ENCODE results near the gene CAPN8.
"Not testable (repeated sequence)": the region's sequence is repeated elsewhere in the genome, so short reads cannot be mapped to it uniquely, and the experiment has no call there.

CAPN8 gene

GRCh38 chr1:223519116-223519515, 146.4 kb downstream of the CAPN8 start:
- no peak for DNase-seq

- DNase-seq: not testable (repeated sequence)
Observed at GRCh38 chr1:223518553-223518952, 146.9 kb downstream of the CAPN8 start.

- DNase-seq: no peak
Observed at GRCh38 chr1:223515926-223516325, 149.6 kb downstream of the CAPN8 start.

DNA sequence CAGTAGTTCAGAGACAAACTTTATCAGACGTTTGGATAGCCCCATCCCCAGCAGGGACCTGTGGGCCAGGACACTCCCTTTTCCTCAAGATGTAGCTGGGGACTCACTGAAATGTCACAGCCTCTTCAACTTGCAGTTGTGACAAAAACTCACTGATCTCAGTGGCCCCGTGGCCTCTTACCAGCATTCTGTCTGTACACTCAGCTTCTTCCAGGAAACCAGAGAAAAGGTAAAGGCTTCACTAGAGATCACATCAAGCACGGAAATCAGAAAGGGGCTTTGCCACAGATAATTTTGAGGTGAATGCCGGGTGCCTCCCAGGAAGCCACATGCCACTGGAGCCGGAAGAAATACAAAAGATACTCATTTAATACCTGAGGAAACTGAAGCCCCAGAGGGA, 150.1 kb downstream of the CAPN8 start:
- DNase-seq: no peak

GRCh38 chr1:223514644-223515043, 150.9 kb downstream of the CAPN8 start:
- no peak for DNase-seq

DNA sequence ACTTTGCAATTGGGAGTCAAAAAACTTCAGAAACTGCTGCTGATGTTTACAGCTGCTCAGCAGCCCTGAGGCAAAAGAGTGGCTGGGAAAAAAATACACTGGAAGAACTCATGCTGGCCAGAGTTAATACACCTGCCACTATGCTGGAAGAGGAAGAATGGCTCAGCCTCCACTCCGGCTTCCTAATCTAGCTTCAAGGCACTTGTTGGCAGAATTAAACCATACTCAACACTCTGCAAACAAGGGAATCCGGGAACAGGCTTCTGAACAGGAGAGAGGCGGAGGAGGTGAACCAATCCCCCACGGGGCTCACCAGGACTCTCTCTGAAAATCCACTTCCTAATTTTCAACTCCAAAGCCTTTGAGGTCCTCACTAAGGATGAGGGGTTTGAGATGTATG, 152.2 kb downstream of the CAPN8 start:
- DNase-seq: no peak

GRCh38 chr1:223512057-223512456, 153.4 kb downstream of the CAPN8 start:
- DNase-seq: no peak

DNA sequence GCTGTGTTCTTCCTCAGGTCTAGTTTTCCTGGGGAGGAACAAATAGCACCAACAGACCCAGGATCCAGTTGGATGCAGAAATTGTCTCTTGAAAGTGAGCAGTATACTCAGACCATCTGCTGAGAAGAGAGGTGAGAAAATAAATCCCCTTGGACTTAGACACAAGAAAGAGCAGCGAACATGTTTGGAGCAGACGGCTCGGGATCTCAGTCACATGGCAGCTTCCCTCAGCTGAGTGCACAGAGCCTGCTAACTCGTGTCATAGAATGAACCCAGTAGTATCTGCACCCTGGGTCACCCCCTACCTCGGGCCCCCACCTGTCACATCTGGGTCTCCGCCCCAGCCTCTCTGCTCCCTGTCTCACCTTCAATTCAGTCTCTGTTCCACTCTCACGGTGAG, 156.7 kb downstream of the CAPN8 start:
- DNase-seq: no peak

- peak; percentile 15 for DNase-seq
Observed at GRCh38 chr1:223504741-223505140, 160.8 kb downstream of the CAPN8 start.

DNA sequence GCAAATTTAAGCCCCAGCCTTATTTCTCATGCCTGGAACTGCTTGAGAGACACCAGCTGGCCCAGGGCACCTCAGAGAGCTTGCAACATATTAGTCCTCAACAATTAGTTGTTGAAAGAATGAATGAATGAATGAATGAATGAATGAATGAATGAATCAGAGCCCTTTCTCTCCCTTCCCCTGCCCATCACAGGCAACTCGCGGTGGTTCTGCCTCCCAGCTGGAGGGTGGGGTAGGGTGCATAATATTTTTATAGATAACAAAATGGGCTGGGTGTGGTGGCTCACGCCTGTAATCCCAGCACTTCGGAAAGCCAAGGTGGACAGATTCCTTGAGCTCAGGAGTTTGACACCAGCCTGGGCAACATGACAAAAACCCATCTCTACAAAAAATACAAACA, 162.2 kb downstream of the CAPN8 start:
- DNase-seq: no peak

DNA sequence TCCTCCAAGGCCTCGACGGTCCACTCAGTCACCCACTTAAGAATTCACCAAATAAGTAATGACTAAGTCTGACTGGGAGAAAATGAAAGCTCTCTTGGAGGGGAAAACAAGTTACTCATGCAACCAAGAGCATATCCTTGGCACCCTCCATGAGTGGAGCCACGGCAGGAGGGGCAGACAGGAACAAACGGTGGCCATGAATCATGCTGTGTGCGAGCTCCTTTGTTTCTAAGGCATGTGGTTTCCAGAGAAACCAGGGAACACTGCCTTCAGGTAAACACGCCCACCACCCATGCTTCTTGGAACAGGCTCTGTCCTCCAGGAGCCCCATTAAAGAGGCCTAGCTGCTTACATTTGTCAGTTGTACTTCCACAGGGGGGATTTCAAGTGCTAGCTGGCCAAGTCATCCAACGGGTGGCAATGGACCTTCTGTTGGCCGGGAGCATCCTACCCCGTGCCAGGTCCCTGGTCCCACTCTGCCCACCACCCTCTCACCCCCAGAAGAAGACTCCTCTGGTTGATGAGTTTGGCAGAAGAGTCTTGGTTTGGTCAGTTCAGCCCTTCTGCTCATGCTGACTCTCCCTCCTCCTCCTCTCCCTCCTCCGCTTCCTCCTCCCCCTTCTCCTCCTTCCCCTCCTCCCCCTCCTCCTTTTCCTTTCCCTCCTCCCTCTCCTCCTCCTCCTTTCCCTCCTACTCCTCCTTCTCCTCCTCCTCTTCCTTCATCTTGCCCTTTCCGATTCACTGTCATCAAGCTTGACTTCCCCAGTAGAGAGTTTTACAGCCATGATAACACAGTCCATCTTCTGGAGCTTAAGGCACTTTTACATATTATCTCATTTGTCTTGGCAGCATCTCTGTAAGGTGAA, 164.7 kb downstream of the CAPN8 start:
- peak; percentile 21 for DNase-seq

DNA sequence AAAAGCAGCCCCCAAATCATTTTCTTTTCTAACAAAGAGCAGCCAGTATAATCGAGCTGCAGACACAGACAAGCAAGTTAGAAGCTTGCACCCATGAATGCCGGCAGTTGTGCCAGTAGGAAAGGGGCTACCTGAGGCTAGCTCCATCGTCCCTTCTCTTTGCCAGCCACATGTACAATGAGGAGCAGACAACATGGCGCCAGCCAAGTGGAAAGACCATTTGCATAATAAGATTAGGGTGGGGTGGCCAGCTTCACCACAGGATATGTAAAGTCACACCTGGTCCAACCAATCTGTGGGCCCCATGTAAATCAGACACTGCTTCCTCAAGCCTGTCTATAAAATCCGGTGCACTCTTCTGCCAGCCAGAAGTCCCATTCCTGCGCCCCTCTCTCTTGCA, 168.6 kb downstream of the CAPN8 start:
- no peak for DNase-seq

DNA sequence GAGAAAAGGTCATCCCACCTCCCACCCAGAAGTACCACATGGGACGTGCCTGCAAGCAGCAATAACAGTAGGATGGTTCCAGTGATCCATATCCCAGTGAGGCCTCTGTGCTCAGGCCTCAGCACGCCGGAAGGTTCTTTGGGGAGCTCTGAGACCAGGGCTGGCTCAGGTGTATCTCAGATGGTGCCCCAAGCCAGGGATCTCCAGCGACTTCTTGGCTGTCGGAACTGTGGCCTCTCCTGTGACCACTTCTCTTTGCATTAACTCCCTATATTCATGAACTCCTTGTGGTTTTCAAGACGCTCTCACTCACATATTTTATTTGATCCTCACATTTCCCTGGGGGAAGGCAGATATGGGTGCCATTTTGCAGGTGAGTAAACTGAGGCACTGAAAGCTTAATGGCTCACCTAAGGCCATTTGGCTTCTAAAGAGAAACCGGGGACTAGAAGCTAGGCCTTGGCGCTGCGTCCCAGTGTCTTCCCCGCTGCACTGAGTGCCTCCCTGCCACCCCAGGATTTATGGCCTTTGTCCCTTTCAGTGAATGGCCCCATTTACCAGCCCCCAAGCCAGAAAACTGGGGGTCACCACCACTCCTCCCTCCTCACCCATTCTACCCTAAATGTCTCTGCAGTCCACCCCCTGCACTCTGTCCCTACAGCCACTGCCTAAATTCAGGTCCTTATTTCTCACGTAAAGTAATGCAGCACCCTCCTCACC, 170.4 kb downstream of the CAPN8 start:
- DNase-seq: no peak

GRCh38 chr1:223492044-223492443, 173.5 kb downstream of the CAPN8 start:
- DNase-seq: no peak
